GM10266 (cell line): ENCODE data around the gene SPINT2.

ENCODE experiments used
- DNase-seq: peaks from one replicate; pipeline ENCODE4 v3.0.0; 2012; ENCODE audit errors: extremely low spot score
- CTCF ChIP-seq: IDR thresholded peaks from 2 replicates; pipeline ENCODE4 v1.5.1; 2012; ENCODE audit warnings: mild to moderate bottlenecking, low read depth; ENCODE audit not compliant: control insufficient read depth, insufficient read depth; ENCODE audit errors: missing control alignments

The SPINT2 gene

GRCh38 chr19:38321646-38322196, 57.3 kb downstream of the SPINT2 start:
- TF ChIP-seq CTCF, result no peak
- no peak for DNase-seq

- TF ChIP-seq CTCF, result no peak
- no peak for DNase-seq
These were observed 58.9 kb downstream of the SPINT2 start for GRCh38 chr19:38323291-38323690.

GRCh38 chr19:38324431-38324830, 60.1 kb downstream of the SPINT2 start:
- no peak for TF ChIP-seq CTCF
- no peak for DNase-seq

- TF ChIP-seq CTCF, result no peak
- no peak for DNase-seq
These were observed 62.2 kb downstream of the SPINT2 start for GRCh38 chr19:38326591-38326990.

- TF ChIP-seq CTCF, result no peak
- no peak for DNase-seq
These were observed 65.3 kb downstream of the SPINT2 start for GRCh38 chr19:38329651-38330050.

- no peak for TF ChIP-seq CTCF
- DNase-seq, result no peak
These were observed 67.4 kb downstream of the SPINT2 start for GRCh38 chr19:38331728-38332127.

- no peak for TF ChIP-seq CTCF
These were observed 68.9 kb downstream of the SPINT2 start for GRCh38 chr19:38333245-38333644.

More at GRCh38 chr19:38333245-38333644, 68.9 kb downstream of the SPINT2 start:
- DNase-seq, result no peak
